ENCODE results near the gene KLHDC3.
A peak's percentile ranks its signal among the peaks of the same experiment; 100 is the strongest.
"Not testable (repeated sequence)": the region's sequence is repeated elsewhere in the genome, so short reads cannot be mapped to it uniquely, and the experiment has no call there.

KLHDC3 gene

DNA sequence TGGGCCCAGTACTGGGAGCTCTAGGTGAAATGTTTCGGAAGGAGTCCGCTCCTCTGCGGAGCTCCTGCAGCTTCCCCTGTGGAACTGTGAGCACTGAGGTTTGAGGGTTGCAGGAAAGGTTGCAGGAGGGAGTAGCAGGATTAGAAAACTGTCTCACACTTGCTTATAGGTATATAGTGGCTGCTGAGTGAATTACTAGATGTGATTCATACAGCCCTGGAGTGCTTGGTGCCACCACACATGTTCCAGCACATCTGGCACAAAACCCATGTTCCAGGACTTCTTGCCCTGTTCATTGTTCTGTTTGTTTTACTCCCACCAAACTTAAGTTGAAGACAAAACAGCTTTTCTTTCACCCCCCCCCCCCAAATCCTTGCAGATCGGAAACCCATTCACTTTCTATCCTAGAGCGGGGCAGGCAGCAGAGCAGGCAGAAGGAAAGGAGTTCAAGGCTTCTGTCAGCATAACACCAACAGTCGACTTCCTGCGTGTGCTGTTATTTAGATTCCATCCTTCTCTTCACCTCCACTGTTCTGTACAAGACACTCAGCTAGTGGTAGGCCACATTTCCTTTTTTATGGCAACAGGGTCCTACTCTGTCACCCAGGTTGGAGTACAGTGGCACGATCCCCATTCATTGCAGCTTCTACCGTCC, 34.4 kb upstream of the KLHDC3 start:
- no peak for TF ChIP-seq ZNF274 (IDR thresholded peaks at IDR 0.05; ENCODE audit: low read depth, low read length)
- peak overlapping the region; percentile 93 for H3K4me3 ChIP-seq (ENCODE audit: low read length)

GRCh38 chr6:42981836-42982235, 32.2 kb upstream of the KLHDC3 start:
- no peak for TF ChIP-seq ZNF274 (IDR thresholded peaks at IDR 0.05; ENCODE audit: low read depth, low read length)
- H3K4me3 ChIP-seq (ENCODE audit: low read length): no peak overlapping the region

DNA sequence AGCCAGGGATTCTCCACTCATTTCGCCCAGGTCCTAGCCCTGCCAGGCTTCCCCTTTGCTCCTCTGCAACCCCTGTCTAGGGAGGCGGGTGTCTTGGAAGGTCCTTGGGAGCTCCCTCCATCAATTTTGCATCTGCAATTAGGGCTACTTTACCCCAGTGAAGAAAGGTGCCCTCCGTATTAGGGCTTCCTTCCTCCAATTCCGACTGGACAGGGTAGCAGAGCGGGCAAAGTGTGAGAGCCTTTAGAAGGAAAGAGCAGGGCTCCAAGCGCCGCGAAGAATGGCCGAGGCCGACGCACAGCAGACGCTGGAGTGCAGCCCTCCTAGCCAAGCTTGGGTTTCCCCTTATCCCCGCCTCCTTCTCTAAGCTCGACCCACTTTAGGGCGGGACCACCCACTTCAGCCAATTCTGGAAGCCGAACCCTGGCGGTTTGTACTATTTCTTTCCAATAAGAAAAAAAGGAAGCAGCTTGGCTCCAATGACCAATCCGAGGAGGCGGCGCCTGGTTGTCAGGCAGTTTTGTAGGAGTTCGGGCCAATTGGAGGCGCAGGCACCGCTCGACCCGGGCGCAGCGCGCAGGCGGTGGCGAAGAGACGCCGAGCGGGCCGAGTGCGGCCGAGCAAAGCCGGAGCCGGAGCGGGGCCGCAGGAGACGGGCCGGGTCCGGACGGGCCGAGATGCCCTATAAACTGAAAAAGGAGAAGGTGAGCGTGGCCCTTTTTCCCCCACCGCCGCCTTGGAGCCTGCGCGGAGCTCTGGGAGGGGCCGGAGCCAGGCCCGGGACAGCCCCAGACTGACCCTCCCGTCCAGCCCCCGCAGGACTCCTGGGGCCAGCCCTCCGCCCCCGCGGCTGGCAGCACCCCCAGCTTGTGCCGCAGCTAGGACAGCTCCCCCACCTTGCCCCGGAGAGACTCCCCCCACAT, 29.8 kb upstream of the KLHDC3 start, which contains the start of gene PPP2R5D:
TSS of gene PPP2R5D (plus strand) at position 570 of the 923 bp plus-strand sequence. CDS start at position 678, 108 bp downstream.
- peak within 1 kb of the TSS; percentile 81 for H3K4me3 ChIP-seq (ENCODE audit: low read length)
- no peak for TF ChIP-seq ZNF274 (IDR thresholded peaks at IDR 0.05; ENCODE audit: low read depth, low read length)

- no peak for TF ChIP-seq ZNF274 (IDR thresholded peaks at IDR 0.05; ENCODE audit: low read depth, low read length)
Measured at GRCh38 chr6:42984924-42985475, 29.0 kb upstream of the KLHDC3 start.

DNA sequence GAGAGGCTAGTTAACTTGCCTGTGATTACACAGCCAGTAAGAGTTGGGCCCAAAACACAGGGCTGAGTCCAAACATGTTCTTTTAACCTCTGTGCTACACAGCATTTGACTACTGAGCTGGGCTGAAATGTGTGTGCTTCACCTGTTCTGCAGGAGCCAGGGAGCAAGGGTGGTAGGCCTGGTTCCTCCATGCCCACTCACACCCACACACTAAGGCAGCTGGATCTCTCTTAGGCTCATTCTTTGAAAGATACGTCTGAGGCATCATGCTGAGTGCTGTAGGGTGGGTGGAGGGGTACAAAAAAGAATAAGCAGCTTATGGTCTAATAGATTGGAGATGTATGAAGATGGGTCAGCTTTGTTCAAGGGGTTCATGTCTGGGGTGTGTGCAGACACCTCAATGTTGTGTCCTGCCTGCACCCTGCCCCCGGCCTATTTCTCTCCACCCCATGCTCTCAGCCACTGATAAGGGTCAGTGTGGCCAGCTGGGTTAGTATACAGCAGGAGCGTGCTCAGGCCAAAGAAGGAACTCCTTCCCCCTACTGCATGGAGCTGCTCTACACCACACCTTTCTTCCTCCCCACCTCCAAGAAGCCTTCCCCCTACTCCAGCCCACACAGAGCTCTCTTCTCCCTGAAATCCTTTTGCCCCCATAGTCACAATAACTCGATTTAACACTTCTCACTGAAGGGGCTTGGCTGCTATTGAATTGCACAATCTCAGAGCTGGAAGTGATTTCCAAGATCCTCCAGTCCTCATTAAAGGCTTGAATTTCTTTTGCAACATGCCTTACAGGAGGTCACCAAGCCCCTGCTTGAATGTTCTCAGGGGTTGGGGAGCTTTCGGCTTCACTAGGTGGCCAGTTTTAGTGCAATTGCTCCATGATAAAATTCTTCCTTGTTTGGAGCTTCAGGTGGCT, 26.3 kb upstream of the KLHDC3 start:
- no peak overlapping the region for H3K4me3 ChIP-seq (ENCODE audit: low read length)
- no peak for TF ChIP-seq ZNF274 (IDR thresholded peaks at IDR 0.05; ENCODE audit: low read depth, low read length)

More at GRCh38 chr6:42984924-42985475, 29.0 kb upstream of the KLHDC3 start:
- peak overlapping the region; percentile 81 for H3K4me3 ChIP-seq (ENCODE audit: low read length)

GRCh38 chr6:42988486-42989020, 25.5 kb upstream of the KLHDC3 start:
- TF ChIP-seq ZNF274 (IDR thresholded peaks at IDR 0.05; ENCODE audit: low read depth, low read length): no peak
- H3K4me3 ChIP-seq (ENCODE audit: low read length): no peak overlapping the region

GRCh38 chr6:42989923-42990322, 24.1 kb upstream of the KLHDC3 start:
- no peak for TF ChIP-seq ZNF274 (IDR thresholded peaks at IDR 0.05; ENCODE audit: low read depth, low read length)
- H3K4me3 ChIP-seq (ENCODE audit: low read length): no peak overlapping the region

- no peak for TF ChIP-seq ZNF274 (IDR thresholded peaks at IDR 0.05; ENCODE audit: low read depth, low read length)
- no peak overlapping the region for H3K4me3 ChIP-seq (ENCODE audit: low read length)
Measured at GRCh38 chr6:42993445-42993844, 20.6 kb upstream of the KLHDC3 start.

DNA sequence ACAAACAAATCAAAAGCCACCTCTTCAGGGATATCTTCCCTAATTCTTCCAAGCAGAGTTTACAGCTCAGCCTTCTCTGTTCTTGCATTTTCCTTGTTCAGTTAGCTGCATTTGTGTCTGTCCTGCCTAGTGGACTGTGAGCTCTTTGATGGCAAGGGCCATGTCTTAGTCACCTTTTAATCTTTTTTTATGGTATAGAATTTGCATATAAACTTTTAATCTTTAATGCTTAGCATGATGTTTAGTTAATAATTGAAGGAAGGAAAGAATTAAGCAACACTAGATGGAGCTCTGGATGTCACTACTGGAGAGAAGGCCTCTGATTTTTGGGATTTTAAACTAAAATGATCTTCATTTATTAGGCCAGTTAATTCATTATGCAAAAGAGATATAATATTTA, 17.5 kb upstream of the KLHDC3 start:
- no peak overlapping the region for H3K4me3 ChIP-seq (ENCODE audit: low read length)
- no peak for TF ChIP-seq ZNF274 (IDR thresholded peaks at IDR 0.05; ENCODE audit: low read depth, low read length)

- not testable (repeated sequence) for H3K4me3 ChIP-seq (ENCODE audit: low read length)
Measured at GRCh38 chr6:42998205-42998604, 15.8 kb upstream of the KLHDC3 start.

DNA sequence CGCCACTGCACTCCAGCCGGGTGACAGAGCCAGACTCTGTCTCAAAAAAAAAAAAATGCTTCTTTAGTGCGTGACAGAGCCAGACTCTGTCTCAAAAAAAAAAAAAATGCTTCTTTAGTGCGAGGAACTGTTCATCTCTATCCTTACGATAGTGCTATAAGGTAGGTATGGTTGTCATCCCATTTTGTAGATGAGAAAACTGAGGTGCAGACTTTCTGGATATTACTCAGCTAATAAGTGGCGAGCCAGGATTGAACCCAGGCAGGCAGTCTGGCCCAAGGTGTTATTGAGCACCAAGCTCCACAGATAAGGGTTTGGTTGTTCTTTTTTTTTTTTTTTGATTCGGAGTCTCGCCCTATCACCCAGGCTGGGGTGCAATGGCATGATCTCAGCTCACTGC, 12.2 kb upstream of the KLHDC3 start:
- TF ChIP-seq ZNF274 (IDR thresholded peaks at IDR 0.05; ENCODE audit: low read depth, low read length): no peak
- H3K4me3 ChIP-seq (ENCODE audit: low read length): no peak overlapping the region

GRCh38 chr6:43005844-43006243, 8.2 kb upstream of the KLHDC3 start:
- TF ChIP-seq ZNF274 (IDR thresholded peaks at IDR 0.05; ENCODE audit: low read depth, low read length): no peak

GRCh38 chr6:43006251-43006650, 7.8 kb upstream of the KLHDC3 start:
- no peak overlapping the region for H3K4me3 ChIP-seq (ENCODE audit: low read length)
- TF ChIP-seq ZNF274 (IDR thresholded peaks at IDR 0.05; ENCODE audit: low read depth, low read length): no peak

More at GRCh38 chr6:43005844-43006243, 8.2 kb upstream of the KLHDC3 start:
- H3K4me3 ChIP-seq (ENCODE audit: low read length): no peak overlapping the region
